RKO (cell line): ENCODE measurements around the gene IL22RA1.

Experiments
- DNase-seq: peaks from one replicate; pipeline ENCODE4 v3.0.0-alpha.2; 2016; ENCODE audit warnings: low spot score

The IL22RA1 gene

GRCh38 chr1:24136956-24137539, 5.9 kb downstream of the IL22RA1 start:
- DNase-seq, result no peak

- no peak for DNase-seq
These were observed 8.6 kb downstream of the IL22RA1 start for GRCh38 chr1:24134376-24134775.

GRCh38 chr1:24133819-24134218, 9.1 kb downstream of the IL22RA1 start:
- no peak for DNase-seq

GRCh38 chr1:24130385-24130784, 12.6 kb downstream of the IL22RA1 start:
- DNase-seq, result no peak

- no peak for DNase-seq
These were observed 15.1 kb downstream of the IL22RA1 start for GRCh38 chr1:24127801-24128363.

- no peak for DNase-seq
These were observed 15.7 kb downstream of the IL22RA1 start for GRCh38 chr1:24127134-24127800.

- DNase-seq, result no peak
These were observed 16.3 kb downstream of the IL22RA1 start for GRCh38 chr1:24126672-24127023.

- peak; percentile 64 for DNase-seq
These were observed 16.8 kb downstream of the IL22RA1 start for GRCh38 chr1:24126018-24126671.

- DNase-seq, result no peak
These were observed 17.5 kb downstream of the IL22RA1 start for GRCh38 chr1:24125456-24125855.

GRCh38 chr1:24124980-24125379, 18.0 kb downstream of the IL22RA1 start:
- no peak for DNase-seq

GRCh38 chr1:24123611-24124010, 19.3 kb downstream of the IL22RA1 start:
- no peak for DNase-seq

- DNase-seq, result no peak
These were observed 20.2 kb downstream of the IL22RA1 start for GRCh38 chr1:24122776-24123175.

GRCh38 chr1:24121406-24121805, 21.5 kb downstream of the IL22RA1 start:
- DNase-seq, result no peak

- DNase-seq, result no peak
These were observed 22.0 kb downstream of the IL22RA1 start for GRCh38 chr1:24120965-24121364.

- no peak for DNase-seq
These were observed 22.8 kb downstream of the IL22RA1 start for GRCh38 chr1:24119859-24120756.

- no peak for DNase-seq
These were observed 23.5 kb downstream of the IL22RA1 start for GRCh38 chr1:24119489-24119858.

GRCh38 chr1:24118410-24119242, 24.3 kb downstream of the IL22RA1 start:
- DNase-seq, result no peak

GRCh38 chr1:24117722-24118409, 25.1 kb downstream of the IL22RA1 start:
- DNase-seq, result peak; percentile 12

GRCh38 chr1:24117132-24117531, 25.8 kb downstream of the IL22RA1 start:
- DNase-seq, result no peak

- no peak for DNase-seq
These were observed 28.2 kb downstream of the IL22RA1 start for GRCh38 chr1:24114753-24115152.

GRCh38 chr1:24113641-24114033, 29.3 kb downstream of the IL22RA1 start:
- no peak for DNase-seq
